Mesendoderm (in vitro differentiated cells): ENCODE data around the gene COL1A2. TPM values are rescaled to one million over a fixed set of nuclear protein-coding genes. Genes with fewer than 3 reads are reported as not detected.

ENCODE experiments used
- DNase-seq: peaks from one replicate; pipeline ENCODE4 v3.0.0; 2013
- H2AK5ac ChIP-seq: 2 replicates; pipeline ENCODE4 v1.6.1; 2013; ENCODE audit warnings: low read length, inconsistent platforms
- H2BK120ac ChIP-seq: 2 replicates; pipeline ENCODE4 v1.6.1; 2013; ENCODE audit warnings: low read depth, mild to moderate bottlenecking, low read length, moderate library complexity, mixed read lengths
- H2BK15ac ChIP-seq: replicated peaks from 2 replicates; pipeline ENCODE4 v1.6.1; 2013; ENCODE audit warnings: low read depth, mild to moderate bottlenecking, moderate library complexity
- H2BK5ac ChIP-seq: 2 replicates; pipeline ENCODE4 v1.6.1; 2013; ENCODE audit warnings: low read length, inconsistent platforms
- H3K18ac ChIP-seq: 2 replicates; pipeline ENCODE4 v1.6.1; 2013; ENCODE audit warnings: mild to moderate bottlenecking, low read length, mixed read lengths
- H3K23ac ChIP-seq: one replicate; pipeline ENCODE4 v1.6.1; 2013; ENCODE audit warnings: low read length
- H3K27ac ChIP-seq: 2 replicates; pipeline ENCODE4 v1.5.1; 2013; ENCODE audit warnings: low read depth, mild to moderate bottlenecking, inconsistent platforms, low read length, moderate library complexity
- H3K27me3 ChIP-seq: 2 replicates; pipeline ENCODE4 v1.6.1; 2013; ENCODE audit warnings: low read length, control low read depth, mild to moderate bottlenecking, inconsistent platforms; ENCODE audit not compliant: insufficient read depth, poor library complexity
- H3K36me3 ChIP-seq: 2 replicates; pipeline ENCODE4 v1.6.1; 2013; ENCODE audit warnings: low read length, inconsistent platforms; ENCODE audit not compliant: control insufficient read depth, insufficient read depth
- H3K4ac ChIP-seq: one replicate; pipeline ENCODE4 v1.6.1; 2013; ENCODE audit warnings: low read depth, mild to moderate bottlenecking, low read length, moderate library complexity
- H3K4me1 ChIP-seq: 2 replicates; pipeline ENCODE4 v1.6.1; 2013; ENCODE audit warnings: low read depth, low read length, inconsistent platforms; ENCODE audit not compliant: control insufficient read depth
- H3K4me2 ChIP-seq: 2 replicates; pipeline ENCODE4 v1.6.1; 2013; ENCODE audit warnings: low read length
- H3K4me3 ChIP-seq: 2 replicates; pipeline ENCODE4 v1.5.1; 2013; ENCODE audit warnings: mild to moderate bottlenecking, low read length
- H3K56ac ChIP-seq: one replicate; pipeline ENCODE4 v1.6.1; 2013; ENCODE audit warnings: low read length
- H3K79me1 ChIP-seq: 2 replicates; pipeline ENCODE4 v1.6.1; 2013; ENCODE audit warnings: low read length, inconsistent platforms
- H3K79me2 ChIP-seq: 2 replicates; pipeline ENCODE4 v1.6.1; 2013; ENCODE audit warnings: mild to moderate bottlenecking, low read length; ENCODE audit not compliant: control insufficient read depth, insufficient read depth
- H3K9ac ChIP-seq: 2 replicates; pipeline ENCODE4 v1.6.1; 2013; ENCODE audit warnings: low read length, inconsistent platforms
- H4K5ac ChIP-seq: one replicate; pipeline ENCODE4 v1.6.1; 2013; ENCODE audit warnings: low read length
- H4K8ac ChIP-seq: one replicate; pipeline ENCODE4 v1.6.1; 2013; ENCODE audit warnings: low read depth, mild to moderate bottlenecking, control low read depth, low read length, moderate library complexity
- WGBS: extraction: QIAGEN DNeasy Blood & Tissue Kit; methylation state at CpG from one replicate; pipeline ENCODE4 v1.1.7; 2013; ENCODE audit warnings: low lambda C conversion rate, missing lambda C conversion rate; ENCODE audit not compliant: insufficient coverage; ENCODE audit errors: extremely low coverage; 5-methylcytosine and 5-hydroxymethylcytosine counted together
- polyA plus RNA-seq, 2 experiments: library from polyadenylated mRNA; stranded (reverse); fragments of 200-250 nt; gene quantifications; one replicate each; pipeline ENCODE4 v1.2.3, GENCODE V29; 2013

The COL1A2 gene
- polyA plus RNA-seq (2013, experiment 1 of 2): 83.1 TPM
- 83.6 TPM for polyA plus RNA-seq (2013, experiment 2 of 2)

- Histone ChIP-seq H3K4me3 (peak within 1 kb of the TSS; percentile 83), H3K18ac (peak within 1 kb of the TSS; percentile 69)
- peak; percentile 90 for DNase-seq
Measured at GRCh38 chr7:94394437-94395140, at the start of gene COL1A2. Gene COL1A2, plus strand, starts transcription at chr7:94394895. Its CDS starts 137 bp downstream, at chr7:94395032.

GRCh38 chr7:94345907-94346306, 48.8 kb upstream of the COL1A2 start:
- no peak overlapping the region for H2AK5ac ChIP-seq
- H2BK5ac ChIP-seq: no peak overlapping the region
- no peak overlapping the region for H4K8ac ChIP-seq
- H3K23ac ChIP-seq: no peak overlapping the region
- H3K4me2 ChIP-seq: no peak overlapping the region
- no peak overlapping the region for H3K27ac ChIP-seq
- H3K79me2 ChIP-seq: no peaks in the 10 kb centered on the region
- no peak overlapping the region for H4K5ac ChIP-seq
- no peaks in the 10 kb centered on the region for H3K4me1 ChIP-seq
- H3K4me3 ChIP-seq: no peak overlapping the region
- H3K27me3 ChIP-seq: no peaks in the 10 kb centered on the region
- no peaks in the 10 kb centered on the region for H3K79me1 ChIP-seq
- no peak overlapping the region for H2BK15ac ChIP-seq
- H3K9ac ChIP-seq: no peak overlapping the region
- DNase-seq: no peak
- no peak overlapping the region for H3K18ac ChIP-seq
- H3K36me3 ChIP-seq: no peaks in the 10 kb centered on the region
- H2BK120ac ChIP-seq: no peak overlapping the region
- H3K56ac ChIP-seq: no peak overlapping the region
- no peak overlapping the region for H3K4ac ChIP-seq

More at GRCh38 chr7:94394437-94395140, at the start of gene COL1A2:
- Histone ChIP-seq H3K23ac (no peak within 1 kb of the TSS), H3K4me1 (peaks cover 7% of the 10 kb centered on the region), H2BK120ac (peak within 1 kb of the TSS; percentile 75), H3K27me3 (no peaks in the 10 kb centered on the region), H2AK5ac (no peak within 1 kb of the TSS), H3K9ac (peak within 1 kb of the TSS; percentile 89), H4K8ac (no peak within 1 kb of the TSS), H3K79me2 (no peaks in the 10 kb centered on the region), H3K56ac (peak within 1 kb of the TSS; percentile 93), H3K4ac (peak within 1 kb of the TSS; percentile 84), H2BK15ac (peak within 1 kb of the TSS; percentile 42), H3K4me2 (peak within 1 kb of the TSS; percentile 87), H3K79me1 (peaks cover 2% of the 10 kb centered on the region), H3K27ac (peak within 1 kb of the TSS; percentile 32), H2BK5ac (peak within 1 kb of the TSS; percentile 75), H4K5ac (no peak within 1 kb of the TSS), H3K36me3 (no peaks in the 10 kb centered on the region)
- no CpG with 5 or more reads among the region's 32 CpGs for WGBS

DNA sequence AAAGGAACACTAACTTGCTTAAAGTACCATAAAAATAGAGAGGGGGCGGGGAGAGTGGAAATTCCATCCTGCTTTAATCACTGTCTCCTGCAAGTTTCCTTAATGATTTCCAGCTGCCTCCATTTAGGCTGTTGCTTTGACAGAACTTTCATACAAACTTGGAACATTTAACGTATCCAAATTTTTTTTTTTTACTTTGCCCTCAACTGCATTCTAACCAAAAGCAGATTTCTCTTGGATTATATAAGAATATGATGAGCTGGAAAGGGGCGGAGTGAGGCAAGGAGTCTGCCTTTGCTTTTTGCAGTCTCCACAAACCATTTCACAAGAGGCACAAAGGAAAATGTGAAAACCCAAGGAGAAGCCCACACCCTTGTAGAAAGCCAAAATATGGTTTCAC, 46.6 kb upstream of the COL1A2 start:
- DNase-seq: peak; percentile 31

DNA sequence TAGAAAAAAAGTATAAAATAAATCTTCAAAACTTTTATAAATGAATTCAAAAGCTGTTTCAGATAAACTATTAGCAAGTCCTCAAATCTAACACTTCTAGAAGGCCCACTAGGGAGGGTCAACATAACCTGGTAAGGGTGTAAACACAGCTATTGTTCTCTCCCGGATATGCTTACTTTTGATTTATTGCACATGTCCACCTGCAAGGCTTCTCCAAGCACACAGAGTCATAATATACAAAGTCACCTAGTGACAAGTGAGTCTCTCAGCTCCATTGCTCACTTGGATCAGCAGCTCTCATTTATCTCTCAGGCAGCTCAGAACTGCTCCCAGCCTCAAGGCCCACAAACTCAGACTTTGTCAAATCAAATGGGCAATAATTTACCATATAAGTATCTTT, 44.0 kb upstream of the COL1A2 start:
- H2AK5ac ChIP-seq: no peak overlapping the region
- H3K9ac ChIP-seq: no peak overlapping the region
- H3K4ac ChIP-seq: no peak overlapping the region
- no peak overlapping the region for H4K8ac ChIP-seq
- H3K36me3 ChIP-seq: no peaks in the 10 kb centered on the region
- H3K27ac ChIP-seq: no peak overlapping the region
- H2BK5ac ChIP-seq: no peak overlapping the region
- no peak overlapping the region for H3K18ac ChIP-seq
- no peak overlapping the region for H3K4me3 ChIP-seq
- H3K23ac ChIP-seq: no peak overlapping the region
- no peak overlapping the region for H4K5ac ChIP-seq
- no peaks in the 10 kb centered on the region for H3K4me1 ChIP-seq
- DNase-seq: no peak
- no peaks in the 10 kb centered on the region for H3K79me2 ChIP-seq
- no CpG with 5 or more reads among the region's 1 CpG for WGBS
- H3K4me2 ChIP-seq: no peak overlapping the region
- H3K27me3 ChIP-seq: no peaks in the 10 kb centered on the region
- H3K79me1 ChIP-seq: no peaks in the 10 kb centered on the region
- H2BK15ac ChIP-seq: peak overlapping the region; percentile 2
- H3K56ac ChIP-seq: no peak overlapping the region
- no peak overlapping the region for H2BK120ac ChIP-seq

More for the DNA sequence above, 46.6 kb upstream of the COL1A2 start:
- Histone ChIP-seq H2AK5ac (no peak overlapping the region), H3K4ac (no peak overlapping the region), H3K18ac (no peak overlapping the region), H3K27ac (no peak overlapping the region), H4K8ac (no peak overlapping the region), H3K79me1 (no peaks in the 10 kb centered on the region), H3K79me2 (no peaks in the 10 kb centered on the region), H2BK15ac (no peak overlapping the region), H3K27me3 (no peaks in the 10 kb centered on the region), H4K5ac (no peak overlapping the region), H3K36me3 (no peaks in the 10 kb centered on the region), H3K56ac (no peak overlapping the region), H3K4me2 (no peak overlapping the region), H2BK5ac (no peak overlapping the region), H3K4me1 (no peaks in the 10 kb centered on the region), H2BK120ac (no peak overlapping the region), H3K4me3 (no peak overlapping the region), H3K9ac (no peak overlapping the region), H3K23ac (no peak overlapping the region)
- no CpG with 5 or more reads among the region's 3 CpGs for WGBS

DNA sequence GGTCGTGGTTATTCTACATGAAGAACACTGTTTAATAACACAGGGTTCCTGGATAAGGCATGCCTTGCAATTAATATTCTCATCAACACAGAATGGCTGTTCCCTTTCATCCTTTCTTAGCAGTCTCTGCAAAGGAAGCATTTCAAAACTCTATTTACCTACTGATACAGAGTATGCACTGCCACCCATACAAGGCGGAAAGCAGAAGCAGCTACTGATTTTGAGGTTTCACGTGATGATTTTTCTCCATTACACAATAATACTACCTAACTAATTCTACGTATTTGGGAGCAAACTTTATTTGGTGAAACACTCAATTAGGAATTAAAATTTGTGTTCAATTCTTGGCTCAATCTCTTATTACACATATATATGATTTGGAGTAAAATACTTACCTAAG, 43.0 kb upstream of the COL1A2 start:
- H3K36me3 ChIP-seq: no peaks in the 10 kb centered on the region
- no peak overlapping the region for H3K4ac ChIP-seq
- H3K4me2 ChIP-seq: no peak overlapping the region
- H3K79me1 ChIP-seq: no peaks in the 10 kb centered on the region
- no peak overlapping the region for H2BK5ac ChIP-seq
- no peak for DNase-seq
- no peak overlapping the region for H4K8ac ChIP-seq
- no peaks in the 10 kb centered on the region for H3K4me1 ChIP-seq
- WGBS: no CpG with 5 or more reads among the region's 4 CpGs
- H3K23ac ChIP-seq: no peak overlapping the region
- no peak overlapping the region for H2BK120ac ChIP-seq
- no peak overlapping the region for H3K27ac ChIP-seq
- no peak overlapping the region for H2AK5ac ChIP-seq
- H3K56ac ChIP-seq: no peak overlapping the region
- no peak overlapping the region for H4K5ac ChIP-seq
- no peaks in the 10 kb centered on the region for H3K27me3 ChIP-seq
- no peak overlapping the region for H3K18ac ChIP-seq
- no peak overlapping the region for H3K9ac ChIP-seq
- no peak overlapping the region for H2BK15ac ChIP-seq
- no peak overlapping the region for H3K4me3 ChIP-seq
- H3K79me2 ChIP-seq: no peaks in the 10 kb centered on the region

DNA sequence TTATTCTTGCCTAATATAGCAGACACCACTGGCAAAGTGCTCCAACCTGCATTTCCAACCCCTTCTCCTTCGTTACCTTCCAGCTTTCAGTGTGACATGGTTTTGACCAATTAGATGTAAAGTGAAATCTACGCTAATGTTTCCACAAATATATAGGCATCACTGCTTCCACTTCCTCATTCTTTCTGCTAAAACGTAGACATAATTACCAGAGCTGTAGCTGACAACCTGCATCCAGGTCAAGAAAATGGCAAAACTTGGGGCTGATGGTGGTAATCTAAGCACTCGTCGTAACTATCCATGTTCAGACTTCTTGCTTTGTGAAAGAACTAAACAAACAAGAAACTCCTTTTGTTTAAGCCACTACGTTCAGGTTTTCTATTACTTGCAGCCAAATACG, 41.8 kb upstream of the COL1A2 start:
- Histone ChIP-seq H2AK5ac (no peak overlapping the region), H3K79me1 (no peaks in the 10 kb centered on the region), H4K8ac (no peak overlapping the region), H3K4ac (no peak overlapping the region), H3K56ac (no peak overlapping the region), H3K4me2 (no peak overlapping the region), H3K27ac (no peak overlapping the region), H3K18ac (no peak overlapping the region), H4K5ac (no peak overlapping the region), H3K23ac (no peak overlapping the region), H3K36me3 (no peaks in the 10 kb centered on the region), H2BK5ac (no peak overlapping the region), H2BK15ac (no peak overlapping the region), H3K9ac (no peak overlapping the region), H2BK120ac (no peak overlapping the region), H3K4me1 (no peaks in the 10 kb centered on the region), H3K79me2 (no peaks in the 10 kb centered on the region), H3K4me3 (no peak overlapping the region), H3K27me3 (no peaks in the 10 kb centered on the region)
- WGBS: no CpG with 5 or more reads among the region's 7 CpGs
- no peak for DNase-seq
